Measurements from ENCODE around the gene USP37.

Gene USP37

DNA sequence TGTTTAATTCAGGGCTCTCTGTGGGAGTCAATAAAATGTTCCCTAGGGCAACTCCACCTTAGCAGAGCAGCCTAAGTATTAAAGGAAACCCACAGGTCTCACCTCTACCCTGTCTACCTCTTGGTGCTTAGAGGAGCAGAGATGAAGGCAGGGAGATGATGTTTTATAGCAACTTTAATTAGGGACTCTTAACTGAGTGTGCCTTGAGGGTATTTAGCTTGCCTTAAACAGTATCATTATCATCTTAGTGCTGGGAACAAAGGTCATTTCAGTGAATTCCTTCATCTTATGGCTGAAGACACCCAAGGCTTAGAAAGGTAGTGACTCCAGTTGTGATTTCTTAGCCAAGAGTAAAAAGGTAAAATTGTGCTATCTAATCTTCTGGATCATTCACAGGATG is 122.5 kb downstream of the USP37 start:
- no peaks in the 10 kb centered on the region for H3K4me1 ChIP-seq (ENCODE audit: insufficient read depth, low read length)
- no peak overlapping the region for H3K27ac ChIP-seq (ENCODE audit: low read depth, low read length)
- H3K36me3 ChIP-seq (ENCODE audit: insufficient read depth, low read length) = peaks cover 39% of the 10 kb centered on the region
- H3K9me3 ChIP-seq (ENCODE audit: insufficient read depth, low read depth, low read length) = no peaks in the 10 kb centered on the region
- H3K4me3 ChIP-seq (ENCODE audit: low read length) = no peak overlapping the region
- no peaks in the 10 kb centered on the region for H3K27me3 ChIP-seq (ENCODE audit: insufficient read depth, low read length)
- no peak overlapping the region for H3K9ac ChIP-seq (ENCODE audit: low read depth, low read length)

- Histone ChIP-seq H3K9ac (ENCODE audit: low read depth, low read length) (no peak overlapping the region), H3K36me3 (ENCODE audit: insufficient read depth, low read length) (peaks cover 32% of the 10 kb centered on the region), H3K27ac (ENCODE audit: low read depth, low read length) (no peak overlapping the region), H3K4me3 (ENCODE audit: low read length) (no peak overlapping the region), H3K27me3 (ENCODE audit: insufficient read depth, low read length) (no peaks in the 10 kb centered on the region), H3K4me1 (ENCODE audit: insufficient read depth, low read length) (no peaks in the 10 kb centered on the region), H3K9me3 (ENCODE audit: insufficient read depth, low read depth, low read length) (no peaks in the 10 kb centered on the region)
- WGBS = 96% methylated on average over 7 of the region's 7 CpGs
Observed at GRCh38 chr2:218444692-218445357, 123.3 kb downstream of the USP37 start.

GRCh38 chr2:218438596-218438995 is 129.6 kb downstream of the USP37 start:
- Histone ChIP-seq H3K27ac (ENCODE audit: low read depth, low read length) (no peak overlapping the region), H3K27me3 (ENCODE audit: insufficient read depth, low read length) (no peaks in the 10 kb centered on the region), H3K9ac (ENCODE audit: low read depth, low read length) (no peak overlapping the region), H3K36me3 (ENCODE audit: insufficient read depth, low read length) (no peaks in the 10 kb centered on the region), H3K4me1 (ENCODE audit: insufficient read depth, low read length) (no peaks in the 10 kb centered on the region), H3K4me3 (ENCODE audit: low read length) (no peak overlapping the region), H3K9me3 (ENCODE audit: insufficient read depth, low read depth, low read length) (no peaks in the 10 kb centered on the region)
- 91% methylated on average over 4 of the region's 4 CpGs for WGBS

DNA sequence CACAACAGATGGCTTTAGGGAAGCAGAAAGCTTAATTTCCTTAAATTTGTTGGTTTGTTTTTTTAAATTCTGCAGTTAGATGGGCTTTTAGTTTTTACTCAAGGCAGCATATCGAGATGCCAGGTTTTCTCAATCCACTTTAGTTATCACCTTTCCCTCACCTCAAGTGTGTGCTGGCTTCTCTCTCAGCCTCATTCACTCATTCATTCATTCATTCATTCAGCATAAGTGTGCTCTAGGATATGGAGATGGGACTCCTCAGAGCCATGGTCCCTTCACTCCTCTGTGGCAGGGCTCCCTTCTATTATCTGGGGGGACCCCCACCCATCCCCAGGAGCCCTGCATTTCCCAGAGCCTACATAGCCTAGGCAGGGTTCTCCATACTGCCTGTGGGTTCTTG is 130.2 kb downstream of the USP37 start:
- Histone ChIP-seq H3K4me3 (ENCODE audit: low read length) (no peak overlapping the region), H3K27me3 (ENCODE audit: insufficient read depth, low read length) (no peaks in the 10 kb centered on the region), H3K36me3 (ENCODE audit: insufficient read depth, low read length) (no peaks in the 10 kb centered on the region), H3K4me1 (ENCODE audit: insufficient read depth, low read length) (no peaks in the 10 kb centered on the region), H3K27ac (ENCODE audit: low read depth, low read length) (no peak overlapping the region), H3K9ac (ENCODE audit: low read depth, low read length) (no peak overlapping the region), H3K9me3 (ENCODE audit: insufficient read depth, low read depth, low read length) (no peaks in the 10 kb centered on the region)
- 100% methylated on average over 1 of the region's 1 CpG for WGBS

DNA sequence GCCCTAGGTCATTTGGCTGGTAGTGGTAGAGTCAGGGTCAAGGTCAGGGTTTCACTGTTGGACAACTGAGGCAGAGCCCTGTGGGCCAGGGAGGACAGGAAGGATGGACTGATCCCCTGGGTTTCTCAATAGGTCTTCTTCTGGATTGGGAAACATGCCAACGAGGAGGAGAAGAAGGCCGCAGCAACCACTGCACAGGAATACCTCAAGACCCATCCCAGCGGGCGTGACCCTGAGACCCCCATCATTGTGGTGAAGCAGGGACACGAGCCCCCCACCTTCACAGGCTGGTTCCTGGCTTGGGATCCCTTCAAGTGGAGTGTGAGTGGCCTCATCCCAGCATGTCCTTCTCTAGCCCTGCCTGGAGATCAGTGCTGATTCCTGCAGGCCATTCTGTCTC is 131.2 kb downstream of the USP37 start:
- H3K36me3 ChIP-seq (ENCODE audit: insufficient read depth, low read length) = no peaks in the 10 kb centered on the region
- no peak overlapping the region for H3K9ac ChIP-seq (ENCODE audit: low read depth, low read length)
- no peaks in the 10 kb centered on the region for H3K9me3 ChIP-seq (ENCODE audit: insufficient read depth, low read depth, low read length)
- 91% methylated on average over 5 of the region's 5 CpGs for WGBS
- no peaks in the 10 kb centered on the region for H3K27me3 ChIP-seq (ENCODE audit: insufficient read depth, low read length)
- no peak overlapping the region for H3K4me3 ChIP-seq (ENCODE audit: low read length)
- H3K4me1 ChIP-seq (ENCODE audit: insufficient read depth, low read length) = no peaks in the 10 kb centered on the region
- no peak overlapping the region for H3K27ac ChIP-seq (ENCODE audit: low read depth, low read length)

DNA sequence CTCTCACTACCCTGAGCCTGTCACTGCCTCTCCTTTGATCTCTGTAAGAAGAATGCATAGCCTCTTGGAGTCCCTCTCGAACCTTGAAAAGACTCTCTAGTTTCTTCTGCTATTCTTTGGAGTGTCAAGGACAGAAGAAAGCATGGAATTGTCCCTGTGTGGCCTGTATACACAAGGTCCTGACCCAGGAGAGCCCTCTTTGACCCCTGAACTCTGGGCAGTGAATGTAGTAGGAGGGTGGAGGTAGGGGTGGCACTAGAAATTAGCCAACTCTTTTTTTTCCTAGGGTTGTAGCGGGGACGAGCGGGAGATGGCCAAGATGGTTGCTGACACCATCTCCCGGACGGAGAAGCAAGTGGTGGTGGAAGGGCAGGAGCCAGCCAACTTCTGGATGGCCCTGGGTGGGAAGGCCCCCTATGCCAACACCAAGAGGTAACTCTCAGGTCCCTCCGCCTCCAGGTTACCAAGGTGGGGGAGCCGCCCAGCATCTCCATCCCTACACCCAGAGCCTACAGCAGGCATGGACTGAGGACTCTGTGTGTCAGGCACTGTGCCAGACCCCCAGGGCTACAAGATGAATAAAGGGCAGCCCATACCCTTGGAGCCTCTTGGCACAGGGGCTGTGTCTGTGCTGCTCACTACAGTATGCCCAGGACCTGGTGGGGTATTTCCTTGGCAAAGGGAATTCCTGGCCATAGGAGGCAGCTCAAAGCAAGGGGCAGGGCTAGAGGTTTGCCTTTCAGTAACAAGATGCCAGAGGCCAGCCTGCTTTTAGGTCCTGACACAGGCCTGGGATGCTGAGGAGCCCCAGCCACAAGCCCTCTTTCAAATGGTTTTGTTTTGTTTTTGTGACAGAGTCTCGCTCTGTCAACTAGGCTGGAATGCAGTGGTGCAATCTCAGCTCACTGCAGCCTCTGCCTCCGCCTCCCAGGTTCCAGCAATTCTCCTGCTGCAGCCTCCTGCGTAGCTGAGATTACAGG is 132.9 kb downstream of the USP37 start:
- no peak overlapping the region for H3K27ac ChIP-seq (ENCODE audit: low read depth, low read length)
- no peaks in the 10 kb centered on the region for H3K4me1 ChIP-seq (ENCODE audit: insufficient read depth, low read length)
- H3K9me3 ChIP-seq (ENCODE audit: insufficient read depth, low read depth, low read length) = no peaks in the 10 kb centered on the region
- no peak overlapping the region for H3K4me3 ChIP-seq (ENCODE audit: low read length)
- H3K9ac ChIP-seq (ENCODE audit: low read depth, low read length) = no peak overlapping the region
- no peaks in the 10 kb centered on the region for H3K27me3 ChIP-seq (ENCODE audit: insufficient read depth, low read length)
- WGBS = 92% methylated on average over 11 of the region's 11 CpGs
- no peaks in the 10 kb centered on the region for H3K36me3 ChIP-seq (ENCODE audit: insufficient read depth, low read length)

DNA sequence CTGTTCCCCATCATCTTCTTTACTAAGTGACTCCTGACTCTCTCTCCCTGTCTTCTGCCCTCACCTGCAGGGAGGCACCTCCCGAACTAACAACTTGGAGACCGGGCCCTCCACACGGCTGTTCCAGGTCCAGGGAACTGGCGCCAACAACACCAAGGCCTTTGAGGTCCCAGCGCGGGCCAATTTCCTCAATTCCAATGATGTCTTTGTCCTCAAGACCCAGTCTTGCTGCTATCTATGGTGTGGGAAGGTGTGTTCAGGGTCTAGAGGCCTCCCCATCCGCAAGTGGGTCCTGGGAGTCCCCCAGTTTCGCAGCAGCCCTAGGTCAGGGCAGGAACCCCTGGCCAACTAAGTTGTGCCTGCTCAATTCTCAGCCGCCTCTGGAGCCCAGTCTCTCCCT is 133.7 kb downstream of the USP37 start:
- Histone ChIP-seq H3K9ac (ENCODE audit: low read depth, low read length) (no peak overlapping the region), H3K36me3 (ENCODE audit: insufficient read depth, low read length) (no peaks in the 10 kb centered on the region), H3K4me3 (ENCODE audit: low read length) (no peak overlapping the region), H3K27ac (ENCODE audit: low read depth, low read length) (no peak overlapping the region), H3K9me3 (ENCODE audit: insufficient read depth, low read depth, low read length) (no peaks in the 10 kb centered on the region), H3K27me3 (ENCODE audit: insufficient read depth, low read length) (no peaks in the 10 kb centered on the region), H3K4me1 (ENCODE audit: insufficient read depth, low read length) (no peaks in the 10 kb centered on the region)
- WGBS = 88% methylated on average over 9 of the region's 9 CpGs

- H3K4me1 ChIP-seq (ENCODE audit: insufficient read depth, low read length) = no peaks in the 10 kb centered on the region
- no peak overlapping the region for H3K27ac ChIP-seq (ENCODE audit: low read depth, low read length)
- H3K36me3 ChIP-seq (ENCODE audit: insufficient read depth, low read length) = no peaks in the 10 kb centered on the region
- no peaks in the 10 kb centered on the region for H3K9me3 ChIP-seq (ENCODE audit: insufficient read depth, low read depth, low read length)
- H3K4me3 ChIP-seq (ENCODE audit: low read length) = no peak overlapping the region
- H3K9ac ChIP-seq (ENCODE audit: low read depth, low read length) = no peak overlapping the region
- WGBS = 92% methylated on average over 8 of the region's 8 CpGs
- no peaks in the 10 kb centered on the region for H3K27me3 ChIP-seq (ENCODE audit: insufficient read depth, low read length)
Observed at GRCh38 chr2:218432676-218433365, 135.3 kb downstream of the USP37 start.

GRCh38 chr2:218431878-218432277 is 136.3 kb downstream of the USP37 start:
- Histone ChIP-seq H3K9ac (ENCODE audit: low read depth, low read length) (no peak overlapping the region), H3K27me3 (ENCODE audit: insufficient read depth, low read length) (no peaks in the 10 kb centered on the region), H3K9me3 (ENCODE audit: insufficient read depth, low read depth, low read length) (no peaks in the 10 kb centered on the region), H3K4me3 (ENCODE audit: low read length) (no peak overlapping the region), H3K27ac (ENCODE audit: low read depth, low read length) (no peak overlapping the region), H3K4me1 (ENCODE audit: insufficient read depth, low read length) (no peaks in the 10 kb centered on the region), H3K36me3 (ENCODE audit: insufficient read depth, low read length) (no peaks in the 10 kb centered on the region)
- WGBS = 95% methylated on average over 10 of the region's 10 CpGs

- H3K27me3 ChIP-seq (ENCODE audit: insufficient read depth, low read length) = no peaks in the 10 kb centered on the region
- 93% methylated on average over 11 of the region's 11 CpGs for WGBS
- no peaks in the 10 kb centered on the region for H3K9me3 ChIP-seq (ENCODE audit: insufficient read depth, low read depth, low read length)
- no peaks in the 10 kb centered on the region for H3K36me3 ChIP-seq (ENCODE audit: insufficient read depth, low read length)
- H3K4me1 ChIP-seq (ENCODE audit: insufficient read depth, low read length) = no peaks in the 10 kb centered on the region
- no peak overlapping the region for H3K27ac ChIP-seq (ENCODE audit: low read depth, low read length)
- H3K4me3 ChIP-seq (ENCODE audit: low read length) = no peak overlapping the region
- H3K9ac ChIP-seq (ENCODE audit: low read depth, low read length) = no peak overlapping the region
Observed at GRCh38 chr2:218430721-218431120, 137.4 kb downstream of the USP37 start.
